OCI-LY1 (cell line): ENCODE measurements around the gene GMEB2.

Experiments used
- H2AFZ ChIP-seq: fragments of 200-600 bp; sonication (generic), shearing (Covaris generic); 2 replicates; pipeline ENCODE4 v1.6.0; 2014; ENCODE audit warnings: antibody characterized with exemption, mild to moderate bottlenecking, low read length
- H3F3A ChIP-seq: fragments of 200-600 bp; sonication (generic), shearing (Covaris generic); 2 replicates; pipeline ENCODE4 v1.6.0; 2014; ENCODE audit warnings: mild to moderate bottlenecking, antibody characterized with exemption, low read length, moderate library complexity; ENCODE audit not compliant: insufficient read depth
- H3K27ac ChIP-seq: fragments of 200-600 bp; sonication (generic); 2 replicates; pipeline ENCODE4 v1.5.1; 2014; ENCODE audit warnings: low read length, mixed run types, mild to moderate bottlenecking, low read depth; ENCODE audit not compliant: poor library complexity, severe bottlenecking
- H3K27me3 ChIP-seq: fragments of 200-600 bp; sonication (generic); 2 replicates; pipeline ENCODE4 v1.6.0; 2014; ENCODE audit warnings: antibody characterized with exemption, mild to moderate bottlenecking, low read length, moderate library complexity; ENCODE audit not compliant: insufficient read depth
- H3K36me3 ChIP-seq: fragments of 200-600 bp; sonication (generic); 2 replicates; pipeline ENCODE4 v1.6.1; 2014; ENCODE audit warnings: mild to moderate bottlenecking, antibody characterized with exemption, low read length, moderate library complexity, mixed read lengths; ENCODE audit not compliant: insufficient read depth
- H3K4me1 ChIP-seq: fragments of 200-600 bp; sonication (generic); 2 replicates; pipeline ENCODE4 v1.5.1; 2014; ENCODE audit warnings: mild to moderate bottlenecking, low read length, moderate library complexity; ENCODE audit not compliant: insufficient read depth, severe bottlenecking
- H3K4me2 ChIP-seq: fragments of 200-600 bp; sonication (generic), shearing (Covaris generic); 2 replicates; pipeline ENCODE4 v1.6.1; 2014; ENCODE audit warnings: low read length
- H3K4me3 ChIP-seq: fragments of 200-600 bp; sonication (generic); 2 replicates; pipeline ENCODE4 v1.5.1; 2014; ENCODE audit warnings: low read length, low read depth, mild to moderate bottlenecking, mixed read lengths; ENCODE audit not compliant: poor library complexity, severe bottlenecking
- H3K79me2 ChIP-seq: fragments of 200-600 bp; shearing (Covaris generic); 2 replicates; pipeline ENCODE4 v1.6.1; 2016; ENCODE audit warnings: mixed run types, low read length, mixed read lengths; ENCODE audit not compliant: insufficient read depth
- H3K9ac ChIP-seq: fragments of 200-600 bp; sonication (generic), shearing (Covaris generic); 2 replicates; pipeline ENCODE4 v1.6.1; 2014; ENCODE audit warnings: mild to moderate bottlenecking, low read length, mixed read lengths
- H3K9me2 ChIP-seq: fragments of 200-600 bp; sonication (generic), shearing (Covaris generic); 2 replicates; pipeline ENCODE4 v1.6.1; 2014; ENCODE audit warnings: low read depth, mild to moderate bottlenecking, low read length, mixed read lengths
- H3K9me3 ChIP-seq: fragments of 200-600 bp; shearing (Covaris generic); 2 replicates; pipeline ENCODE4 v1.6.1; 2014; ENCODE audit warnings: low read length, mixed read lengths
- H4K20me1 ChIP-seq: fragments of 200-600 bp; sonication (generic), shearing (Covaris generic); 2 replicates; pipeline ENCODE4 v1.6.0; 2016; ENCODE audit warnings: mild to moderate bottlenecking, low read length; ENCODE audit not compliant: insufficient read depth
- CTCF ChIP-seq: fragments of 200-600 bp; sonication (generic), shearing (Covaris generic); IDR thresholded peaks from 2 replicates; pipeline ENCODE4 v1.5.1; 2017; ENCODE audit warnings: mild to moderate bottlenecking, antibody characterized with exemption, low read length, moderate library complexity, mixed read lengths
- EZH2 ChIP-seq: fragments of 200-600 bp; sonication (generic), shearing (Covaris generic); IDR thresholded peaks from 2 replicates; pipeline ENCODE4 v1.8.0; 2017; ENCODE audit warnings: borderline replicate concordance, mixed run types, mild to moderate bottlenecking, antibody characterized with exemption, low read length, moderate library complexity, mixed read lengths

The GMEB2 gene

GRCh38 chr20:63579017-63579694, 47.7 kb downstream of the GMEB2 start:
- H3K36me3 ChIP-seq, result no peaks in the 10 kb centered on the region
- no peaks in the 10 kb centered on the region for H3K9me2 ChIP-seq
- no peak overlapping the region for H3K9ac ChIP-seq
- H3K27me3 ChIP-seq, result peaks cover 10% of the 10 kb centered on the region; the same call in 1 of the 2 replicates
- no peaks in the 10 kb centered on the region for H3K79me2 ChIP-seq
- no peak overlapping the region for H3K27ac ChIP-seq
- peaks cover 4% of the 10 kb centered on the region for H3K4me1 ChIP-seq
- TF ChIP-seq EZH2 (no peak), CTCF (no peak)
- H3K4me2 ChIP-seq, result no peak overlapping the region
- H3K4me3 ChIP-seq, result no peak overlapping the region
- H3K9me3 ChIP-seq, result no peaks in the 10 kb centered on the region
- H2AFZ ChIP-seq, result no peak overlapping the region
- no peaks in the 10 kb centered on the region for H3F3A ChIP-seq
- H4K20me1 ChIP-seq, result no peaks in the 10 kb centered on the region

- Histone ChIP-seq H3K4me1 (peaks cover 7% of the 10 kb centered on the region), H3K4me2 (no peak overlapping the region)
Measured at GRCh38 chr20:63578224-63579016, 48.5 kb downstream of the GMEB2 start.

GRCh38 chr20:63577317-63577894, 49.5 kb downstream of the GMEB2 start:
- Histone ChIP-seq H3K4me1 (peaks cover 11% of the 10 kb centered on the region), H3K9me2 (no peaks in the 10 kb centered on the region), H3K4me2 (no peak overlapping the region), H3K9ac (no peak overlapping the region), H3K4me3 (no peak overlapping the region), H3F3A (no peaks in the 10 kb centered on the region), H3K36me3 (no peaks in the 10 kb centered on the region), H3K27me3 (peaks cover 10% of the 10 kb centered on the region), H3K9me3 (no peaks in the 10 kb centered on the region), H2AFZ (no peak overlapping the region), H3K79me2 (no peaks in the 10 kb centered on the region), H3K27ac (no peak overlapping the region), H4K20me1 (no peaks in the 10 kb centered on the region)
- no peak for TF ChIP-seq EZH2
- no peak for TF ChIP-seq CTCF

More at GRCh38 chr20:63578224-63579016, 48.5 kb downstream of the GMEB2 start:
- peaks cover 10% of the 10 kb centered on the region; the same call in 1 of the 2 replicates for H3K27me3 ChIP-seq
- H3K79me2 ChIP-seq, result no peaks in the 10 kb centered on the region
- H3K36me3 ChIP-seq, result no peaks in the 10 kb centered on the region
- no peaks in the 10 kb centered on the region for H3F3A ChIP-seq
- TF ChIP-seq CTCF (peak; percentile 48), EZH2 (no peak)
- H3K9me3 ChIP-seq, result no peaks in the 10 kb centered on the region
- H3K4me3 ChIP-seq, result no peak overlapping the region
- H2AFZ ChIP-seq, result no peak overlapping the region
- no peak overlapping the region for H3K9ac ChIP-seq
- H3K27ac ChIP-seq, result no peak overlapping the region
- no peaks in the 10 kb centered on the region for H3K9me2 ChIP-seq
- H4K20me1 ChIP-seq, result no peaks in the 10 kb centered on the region
